Astrocyte (in vitro differentiated cells and primary cell): ENCODE data around the gene ACTL8. TPM values are rescaled to one million over a fixed set of nuclear protein-coding genes. Genes with fewer than 3 reads are reported as not detected.

ENCODE experiments used
- DNase-seq: peaks from one replicate; pipeline ENCODE4 v3.0.0-alpha.2; 2010; ENCODE audit warnings: low read depth
- FAIRE-seq: peaks from 2 replicates; lab custom pipeline; 2011; peaks lifted over from hg19 to GRCh38; lab: Jason Lieb, UNC
- H2AFZ ChIP-seq: 2 replicates; pipeline ENCODE4 v1.6.0; 2012; ENCODE audit warnings: low read depth, low read length, inconsistent platforms
- H3K27ac ChIP-seq: 2 replicates; pipeline ENCODE4 v1.5.1; 2011; ENCODE audit warnings: low read depth, low read length, inconsistent platforms
- H3K27me3 ChIP-seq: 2 replicates; pipeline ENCODE4 v1.6.0; 2011; ENCODE audit warnings: low read length, inconsistent platforms; ENCODE audit not compliant: insufficient read depth
- H3K36me3 ChIP-seq: 2 replicates; pipeline ENCODE4 v1.5.1; 2011; ENCODE audit warnings: low read length, inconsistent platforms; ENCODE audit not compliant: insufficient read depth
- H3K4me1 ChIP-seq: 2 replicates; pipeline ENCODE4 v1.5.1; 2011; ENCODE audit warnings: low read length, inconsistent platforms; ENCODE audit not compliant: insufficient read depth
- H3K4me2 ChIP-seq: 2 replicates; pipeline ENCODE4 v1.6.0; 2012; ENCODE audit warnings: low read length, inconsistent platforms
- H3K4me3 ChIP-seq: 2 replicates; pipeline ENCODE4 v1.5.1; 2011; ENCODE audit warnings: low read depth, mild to moderate bottlenecking, low read length, inconsistent platforms; ENCODE audit not compliant: insufficient read depth
- H3K79me2 ChIP-seq: 2 replicates; pipeline ENCODE4 v1.6.0; 2012; ENCODE audit warnings: mild to moderate bottlenecking, low read length, inconsistent platforms; ENCODE audit not compliant: insufficient read depth
- H3K9ac ChIP-seq: 2 replicates; pipeline ENCODE4 v1.6.0; 2012; ENCODE audit warnings: mild to moderate bottlenecking, low read length, inconsistent platforms
- H3K9me3 ChIP-seq: 2 replicates; pipeline ENCODE4 v1.5.1; 2012; ENCODE audit warnings: low read depth, mild to moderate bottlenecking, low read length, inconsistent platforms; ENCODE audit not compliant: insufficient read depth
- H4K20me1 ChIP-seq: 2 replicates; pipeline ENCODE4 v1.6.0; 2012; ENCODE audit warnings: low read length, inconsistent platforms; ENCODE audit not compliant: insufficient read depth
- H3K27ac Mint-ChIP-seq: one replicate; pipeline ENCODE4 v1.8.0; 2021; ENCODE audit warnings: mild to moderate bottlenecking, mixed read lengths; ENCODE audit not compliant: unreplicated experiment
- H3K27me3 Mint-ChIP-seq: one replicate; pipeline ENCODE4 v1.8.0; 2021; ENCODE audit warnings: low read depth, mixed read lengths; ENCODE audit not compliant: unreplicated experiment
- H3K36me3 Mint-ChIP-seq: one replicate; pipeline ENCODE4 v1.8.0; 2021; ENCODE audit warnings: low read depth, mixed read lengths; ENCODE audit not compliant: unreplicated experiment
- H3K4me1 Mint-ChIP-seq: one replicate; pipeline ENCODE4 v1.8.0; 2021; ENCODE audit warnings: low read depth, mixed read lengths; ENCODE audit not compliant: unreplicated experiment
- H3K4me3 Mint-ChIP-seq: one replicate; pipeline ENCODE4 v1.8.0; 2021; ENCODE audit warnings: mild to moderate bottlenecking, moderate library complexity, mixed read lengths; ENCODE audit not compliant: unreplicated experiment
- H3K9me3 Mint-ChIP-seq: one replicate; pipeline ENCODE4 v1.8.0; 2021; ENCODE audit warnings: mild to moderate bottlenecking, mixed read lengths; ENCODE audit not compliant: unreplicated experiment
- EZH2 ChIP-seq: IDR thresholded peaks from 2 replicates; pipeline ENCODE4 v1.6.1; 2012; ENCODE audit warnings: mild to moderate bottlenecking, low read length, inconsistent platforms; ENCODE audit not compliant: insufficient read depth
- total RNA-seq: library from RNA; stranded (reverse); gene quantifications from 2 replicates; pipeline ENCODE4 v1.2.1, GENCODE V29; 2021
- TF ChIP-seq, protein P1 (sequence below): IDR thresholded peaks from 2 replicates; pipeline ENCODE4 v1.5.1; 2011; ENCODE audit warnings: low read depth, mild to moderate bottlenecking, inconsistent platforms, low read length, moderate library complexity; ENCODE audit not compliant: insufficient read depth

The ACTL8 gene
- total RNA-seq, 1 donor from 2014 or later: 2.0 TPM

DNA sequence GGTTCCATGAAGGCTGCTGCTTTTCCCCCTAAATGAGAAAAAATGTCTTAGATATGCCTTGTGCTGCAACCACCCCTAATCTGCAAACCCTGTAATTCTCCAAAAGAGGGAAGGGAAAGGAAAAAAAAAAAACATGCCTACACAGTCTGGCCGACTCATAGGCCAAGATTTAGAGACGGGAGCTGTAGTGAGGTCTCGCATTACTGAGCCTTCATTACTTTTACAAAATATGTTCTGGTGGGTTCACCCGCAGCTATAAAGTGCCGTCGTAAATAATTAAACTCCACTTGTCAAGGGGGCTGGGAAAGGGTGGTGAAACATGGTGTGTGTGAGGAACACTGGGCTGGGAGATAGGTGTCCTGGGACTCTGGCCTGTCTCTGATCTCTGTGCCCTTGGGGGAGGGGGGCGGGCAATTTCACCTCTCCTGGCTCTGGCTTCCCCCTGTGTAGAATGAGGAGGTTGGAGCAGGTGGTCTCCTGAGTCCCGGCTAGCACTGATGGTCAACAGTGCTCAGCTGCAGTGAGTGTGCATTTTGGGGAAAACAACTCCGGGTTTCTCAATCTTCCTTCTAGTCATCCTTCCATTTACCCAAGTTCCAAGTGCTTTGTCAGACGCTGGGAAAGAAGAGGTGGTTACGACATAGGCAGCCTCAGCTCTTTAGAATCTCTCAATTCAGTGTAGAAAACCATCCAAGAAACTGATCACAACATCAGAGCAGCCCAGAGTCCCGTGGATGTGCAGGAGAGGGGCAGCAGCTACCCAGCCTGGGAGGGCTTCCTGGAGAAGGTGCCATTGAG lies 82.3 kb downstream of the ACTL8 start:
- H3K9me3 ChIP-seq: no peaks in the 10 kb centered on the region
- Mint-ChIP-seq H3K9me3 (no peaks in the 10 kb centered on the region), H3K36me3 (no peaks in the 10 kb centered on the region), H3K4me3 (no peak overlapping the region), H3K27me3 (peaks cover 80% of the 10 kb centered on the region), H3K27ac (no peak overlapping the region), H3K4me1 (no peaks in the 10 kb centered on the region)
- H3K4me2 ChIP-seq: no peak overlapping the region
- DNase-seq (no peak), FAIRE-seq (no peak)
- no peaks in the 10 kb centered on the region for H3K36me3 ChIP-seq
- no peak overlapping the region for H3K27ac ChIP-seq
- H3K9ac ChIP-seq: no peak overlapping the region
- H3K4me1 ChIP-seq: no peaks in the 10 kb centered on the region
- no peaks in the 10 kb centered on the region for H3K79me2 ChIP-seq
- no peak overlapping the region for H3K4me3 ChIP-seq
- H2AFZ ChIP-seq: no peak overlapping the region
- H4K20me1 ChIP-seq: no peaks in the 10 kb centered on the region
- H3K27me3 ChIP-seq: peaks cover 4% of the 10 kb centered on the region
- TF ChIP-seq EZH2: no peak
- TF ChIP-seq, protein P1, sequence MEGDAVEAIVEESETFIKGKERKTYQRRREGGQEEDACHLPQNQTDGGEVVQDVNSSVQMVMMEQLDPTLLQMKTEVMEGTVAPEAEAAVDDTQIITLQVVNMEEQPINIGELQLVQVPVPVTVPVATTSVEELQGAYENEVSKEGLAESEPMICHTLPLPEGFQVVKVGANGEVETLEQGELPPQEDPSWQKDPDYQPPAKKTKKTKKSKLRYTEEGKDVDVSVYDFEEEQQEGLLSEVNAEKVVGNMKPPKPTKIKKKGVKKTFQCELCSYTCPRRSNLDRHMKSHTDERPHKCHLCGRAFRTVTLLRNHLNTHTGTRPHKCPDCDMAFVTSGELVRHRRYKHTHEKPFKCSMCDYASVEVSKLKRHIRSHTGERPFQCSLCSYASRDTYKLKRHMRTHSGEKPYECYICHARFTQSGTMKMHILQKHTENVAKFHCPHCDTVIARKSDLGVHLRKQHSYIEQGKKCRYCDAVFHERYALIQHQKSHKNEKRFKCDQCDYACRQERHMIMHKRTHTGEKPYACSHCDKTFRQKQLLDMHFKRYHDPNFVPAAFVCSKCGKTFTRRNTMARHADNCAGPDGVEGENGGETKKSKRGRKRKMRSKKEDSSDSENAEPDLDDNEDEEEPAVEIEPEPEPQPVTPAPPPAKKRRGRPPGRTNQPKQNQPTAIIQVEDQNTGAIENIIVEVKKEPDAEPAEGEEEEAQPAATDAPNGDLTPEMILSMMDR: no peak

GRCh38 chr1:17839641-17840196 lies 84.6 kb downstream of the ACTL8 start:
- no peak for DNase-seq
- no peak for TF ChIP-seq EZH2
- TF ChIP-seq, protein P1: no peak
- Histone ChIP-seq H2AFZ (no peak overlapping the region), H3K4me2 (no peak overlapping the region), H3K4me3 (no peak overlapping the region), H3K36me3 (no peaks in the 10 kb centered on the region), H3K79me2 (no peaks in the 10 kb centered on the region), H3K9me3 (no peaks in the 10 kb centered on the region), H3K27ac (no peak overlapping the region), H3K9ac (no peak overlapping the region), H3K4me1 (no peaks in the 10 kb centered on the region), H4K20me1 (no peaks in the 10 kb centered on the region), H3K27me3 (peaks cover 6% of the 10 kb centered on the region)
- Mint-ChIP-seq H3K27ac (no peak overlapping the region), H3K4me1 (no peaks in the 10 kb centered on the region), H3K4me3 (no peak overlapping the region), H3K9me3 (no peaks in the 10 kb centered on the region), H3K36me3 (no peaks in the 10 kb centered on the region), H3K27me3 (peaks cover 69% of the 10 kb centered on the region)
- no peak for FAIRE-seq

GRCh38 chr1:17841944-17842343 lies 86.8 kb downstream of the ACTL8 start:
- TF ChIP-seq EZH2: no peak
- TF ChIP-seq, protein P1: no peak
- H3K9ac ChIP-seq: no peak overlapping the region
- Mint-ChIP-seq H3K4me1 (no peaks in the 10 kb centered on the region), H3K27me3 (peaks cover 66% of the 10 kb centered on the region), H3K4me3 (no peak overlapping the region), H3K9me3 (peaks cover 1% of the 10 kb centered on the region), H3K27ac (no peak overlapping the region), H3K36me3 (no peaks in the 10 kb centered on the region)
- H3K27me3 ChIP-seq: peaks cover 3% of the 10 kb centered on the region
- H3K27ac ChIP-seq: no peak overlapping the region
- no peak overlapping the region for H3K4me2 ChIP-seq
- FAIRE-seq (no peak), DNase-seq (no peak)
- no peaks in the 10 kb centered on the region for H4K20me1 ChIP-seq
- no peaks in the 10 kb centered on the region for H3K79me2 ChIP-seq
- no peaks in the 10 kb centered on the region for H3K4me1 ChIP-seq
- H3K4me3 ChIP-seq: no peak overlapping the region
- H3K9me3 ChIP-seq: no peaks in the 10 kb centered on the region
- H2AFZ ChIP-seq: no peak overlapping the region
- no peaks in the 10 kb centered on the region for H3K36me3 ChIP-seq
